ENCODE measurements around the gene DDHD1.
"Not testable (repeated sequence)": the region's sequence is repeated elsewhere in the genome, so short reads cannot be mapped to it uniquely, and the experiment has no call there.

DDHD1 gene

DNA sequence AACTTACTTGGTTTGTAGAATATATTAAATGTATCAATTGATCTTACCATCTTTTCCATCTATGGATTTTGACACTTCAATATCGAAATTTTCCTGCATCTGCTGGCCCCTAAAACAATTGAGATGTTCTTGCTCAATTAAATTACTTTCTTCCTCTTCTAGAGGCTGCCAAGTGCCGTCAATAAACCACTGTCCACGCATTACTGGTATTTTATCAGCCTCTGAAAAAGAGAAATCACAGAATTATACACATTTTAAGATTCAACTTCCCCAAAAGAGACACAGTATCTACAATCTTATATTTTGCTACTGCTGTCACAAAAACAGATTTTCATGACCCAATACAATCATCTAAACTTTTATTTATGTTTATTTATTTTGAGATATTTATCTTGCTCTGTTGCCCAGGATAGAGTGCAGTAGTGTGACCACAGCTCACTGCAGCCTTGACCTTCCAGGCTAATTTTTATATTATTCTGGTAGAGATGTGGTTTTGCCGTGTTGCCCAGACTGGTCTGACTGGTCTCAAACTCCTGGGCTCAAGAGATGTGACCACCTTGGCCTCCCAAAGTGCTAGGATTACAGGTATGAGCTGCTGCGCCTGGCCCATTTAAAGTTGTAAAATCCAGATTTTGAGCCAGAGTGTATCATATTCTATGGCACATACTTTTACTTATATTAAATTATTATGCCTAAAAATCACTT is 49.3 kb downstream of the DDHD1 start:
- no peak for DNase-seq

DNA sequence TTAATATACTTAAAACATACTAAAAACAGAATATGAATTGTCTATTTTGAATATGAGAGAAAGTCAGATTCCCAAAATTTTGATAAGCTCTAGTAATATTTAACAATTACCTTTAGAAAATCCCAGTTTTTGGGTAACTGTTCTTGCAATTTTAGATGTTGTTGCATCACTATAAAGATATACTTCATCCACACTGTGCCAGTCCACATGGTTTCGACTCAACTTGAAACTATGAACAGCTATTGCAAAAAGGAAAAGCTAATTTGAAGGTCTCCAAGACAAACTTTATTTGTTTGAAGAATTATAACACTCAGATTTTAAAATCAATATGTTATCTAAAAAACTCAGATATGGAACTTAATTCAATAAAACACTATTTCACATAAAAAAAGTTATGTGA is 59.9 kb downstream of the DDHD1 start:
- DNase-seq: no peak

DNA sequence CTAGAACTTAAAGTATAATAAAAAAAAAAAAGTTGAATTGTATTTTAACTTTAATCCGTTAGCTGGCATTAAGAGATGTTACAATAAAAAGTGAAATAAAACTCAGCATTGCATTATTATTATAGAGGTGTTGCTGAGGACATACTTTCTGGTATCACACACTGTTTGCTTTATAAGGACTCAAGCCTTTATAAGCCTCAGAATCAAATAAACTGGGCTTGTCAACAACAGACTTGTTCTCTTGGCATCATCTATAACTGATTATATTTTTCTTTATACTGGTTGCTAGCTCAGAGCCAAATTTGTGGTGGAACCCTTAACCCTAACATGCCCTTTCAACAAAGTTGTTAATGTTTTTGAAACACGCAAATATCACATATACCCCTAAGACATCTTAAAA is 62.3 kb downstream of the DDHD1 start:
- no peak for DNase-seq

DNA sequence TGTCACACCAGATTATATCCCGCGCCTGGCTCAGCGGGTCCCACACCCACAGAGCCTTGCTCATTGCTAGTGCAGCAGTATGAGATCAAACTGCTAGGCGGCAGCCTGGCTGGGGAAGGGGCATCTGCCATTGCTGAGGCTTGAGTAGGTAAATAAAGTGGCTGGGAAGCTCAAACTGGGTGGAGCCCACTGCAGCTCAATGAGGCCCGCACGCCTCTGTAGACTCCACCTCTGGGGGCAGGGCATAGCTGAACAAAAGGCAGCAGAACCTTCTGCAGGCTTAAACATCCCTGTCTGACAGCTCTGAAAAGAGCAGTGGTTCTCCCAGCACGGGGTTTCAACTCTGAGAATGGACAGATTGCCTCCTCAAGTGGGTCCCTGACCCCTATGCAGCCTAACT is 68.2 kb downstream of the DDHD1 start:
- not testable (repeated sequence) for DNase-seq

DNA sequence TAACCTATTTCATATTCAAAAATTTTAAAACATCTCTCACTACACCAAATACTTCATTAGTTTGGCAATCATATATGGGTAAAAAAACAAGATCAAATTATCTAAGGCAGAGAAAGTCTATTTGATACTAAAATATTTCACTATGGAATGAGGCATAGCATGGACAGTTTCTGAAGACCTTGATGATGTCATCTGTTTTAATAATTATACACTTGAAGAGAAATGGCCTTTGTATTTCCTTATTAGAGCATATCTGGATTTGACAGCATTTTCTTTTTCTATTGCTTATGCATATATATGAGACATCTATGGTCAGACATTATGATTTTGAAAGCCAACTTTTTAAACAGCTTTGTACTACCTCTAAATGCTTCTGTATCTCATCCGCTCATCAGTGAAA is 88.6 kb downstream of the DDHD1 start:
- no peak for DNase-seq

DNA sequence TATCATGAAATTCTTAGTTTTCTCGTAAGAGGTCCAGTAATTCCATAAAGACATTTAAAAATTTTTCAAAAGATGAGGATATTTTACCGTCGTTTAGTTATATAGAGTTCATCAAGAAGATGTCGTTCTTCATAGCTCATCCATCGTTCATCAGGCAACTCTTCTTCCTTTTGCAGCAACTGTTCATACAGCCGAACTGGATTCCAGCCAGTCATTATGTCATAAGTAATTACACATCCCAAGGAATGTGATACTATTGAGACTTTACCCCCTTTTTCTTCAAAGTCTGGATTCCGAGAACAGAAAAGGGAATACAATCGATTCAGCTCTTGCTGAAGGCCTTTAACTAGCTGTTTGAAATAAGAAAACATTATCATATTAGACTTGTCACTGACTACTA is 90.3 kb downstream of the DDHD1 start:
- no peak for DNase-seq

DNA sequence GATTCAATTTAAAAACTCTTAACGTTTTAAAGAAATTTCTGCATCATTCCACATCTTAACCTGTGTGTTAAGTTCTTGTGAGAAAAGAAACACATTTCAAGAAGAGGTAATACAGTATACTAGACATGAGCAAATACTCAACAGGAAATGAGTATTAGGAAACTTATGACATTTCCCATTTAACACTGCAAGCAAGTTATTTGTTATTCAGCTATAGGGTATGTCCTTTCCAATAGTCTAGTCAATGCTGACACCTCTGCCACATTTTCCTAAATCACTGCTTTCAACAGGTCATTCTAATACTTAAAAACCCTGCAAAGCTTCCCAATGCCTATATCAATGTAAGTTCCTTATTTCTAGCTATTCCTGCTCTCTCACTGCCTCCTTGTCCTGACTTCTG is 93.1 kb downstream of the DDHD1 start:
- no peak for DNase-seq

DNA sequence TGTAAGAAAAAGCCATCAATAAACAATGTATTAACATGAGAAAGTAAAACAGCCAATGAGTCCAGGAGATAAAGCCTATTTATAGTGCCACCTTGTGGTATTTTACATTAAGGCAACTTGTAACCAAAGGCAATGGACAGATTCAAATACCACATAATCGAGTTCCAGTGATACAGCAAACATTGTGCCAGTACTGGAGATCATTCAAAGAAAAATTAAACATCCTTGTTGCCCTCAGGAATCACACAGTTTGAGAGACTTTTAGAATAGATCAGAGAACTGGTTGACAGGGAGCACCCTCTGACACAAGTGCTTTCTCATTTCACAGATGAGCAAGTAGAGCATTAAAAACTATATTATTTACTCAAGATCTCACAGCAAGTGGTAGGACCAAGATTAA is 98.1 kb downstream of the DDHD1 start:
- no peak for DNase-seq

DNA sequence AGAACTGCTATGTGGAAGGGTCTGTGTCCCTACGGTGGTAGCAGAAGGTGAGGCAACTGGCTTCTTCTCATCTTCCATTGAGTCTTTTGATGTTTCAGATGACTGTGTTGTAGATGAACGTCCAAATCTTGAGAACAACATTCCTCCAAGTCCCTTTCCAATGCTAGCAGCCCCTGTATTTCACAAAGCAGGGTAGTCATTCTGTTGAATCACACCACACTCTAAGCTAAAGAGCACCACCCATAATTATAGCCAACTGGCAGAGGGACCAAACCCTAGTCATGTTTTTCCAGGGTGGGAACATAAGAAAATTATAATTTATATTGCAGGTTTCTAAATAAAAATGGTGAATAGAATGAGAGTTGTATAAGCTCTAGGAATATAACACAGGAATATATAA is 98.7 kb downstream of the DDHD1 start:
- DNase-seq: no peak

DNA sequence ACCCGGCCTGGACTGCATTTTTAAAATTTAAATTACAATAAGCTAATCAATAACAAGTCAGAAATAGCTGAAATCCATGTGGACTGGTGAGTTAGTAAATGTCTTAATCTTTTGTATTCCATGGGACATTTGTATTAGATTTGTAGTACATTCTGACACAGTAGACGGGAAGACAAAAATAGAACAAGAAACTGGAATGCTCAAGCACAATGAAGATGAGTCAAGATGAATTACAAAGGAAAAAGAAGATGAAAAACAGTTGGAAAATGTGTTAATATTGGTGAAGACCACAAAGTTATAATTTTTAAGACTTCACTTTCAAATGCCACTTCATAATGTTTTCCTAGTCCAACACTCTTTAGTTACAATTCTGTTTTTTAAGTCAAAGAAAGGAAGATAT is 104.5 kb downstream of the DDHD1 start:
- no peak for DNase-seq

DNA sequence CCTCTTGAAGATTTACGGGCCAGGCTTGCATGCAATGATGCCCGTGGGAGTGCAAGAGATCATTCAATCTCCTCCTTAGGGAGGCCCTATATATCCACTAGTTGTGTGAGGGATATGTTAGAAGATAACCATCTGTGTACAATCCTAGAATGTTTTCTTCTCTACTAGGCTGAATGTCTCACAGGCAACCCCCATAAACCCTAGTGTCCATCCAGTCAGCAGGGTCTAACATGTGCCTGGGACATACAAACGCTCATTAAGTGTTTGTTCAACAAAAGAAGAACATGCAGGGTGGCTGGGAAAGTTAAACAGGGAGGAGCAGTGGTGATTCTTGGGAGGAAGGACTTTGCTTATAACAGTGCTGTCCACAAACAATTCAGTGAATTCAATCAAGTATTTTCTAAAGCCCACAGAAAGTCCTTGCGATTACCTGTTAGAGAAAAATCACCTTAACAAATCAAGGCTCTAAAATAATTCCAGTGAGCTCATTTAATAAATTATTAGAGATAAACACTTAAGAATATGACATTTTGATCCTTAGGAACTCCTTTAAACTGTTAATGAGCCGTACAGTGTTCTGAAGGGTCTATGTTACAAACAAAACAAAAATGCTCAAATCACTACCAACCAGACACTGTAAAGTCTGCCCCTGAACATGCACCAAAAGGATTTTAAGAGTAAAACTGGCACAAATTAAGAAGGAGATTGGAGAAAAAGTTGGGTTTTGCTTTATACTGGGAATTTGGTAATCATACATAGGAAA is 105.6 kb downstream of the DDHD1 start:
- DNase-seq: no peak

DNA sequence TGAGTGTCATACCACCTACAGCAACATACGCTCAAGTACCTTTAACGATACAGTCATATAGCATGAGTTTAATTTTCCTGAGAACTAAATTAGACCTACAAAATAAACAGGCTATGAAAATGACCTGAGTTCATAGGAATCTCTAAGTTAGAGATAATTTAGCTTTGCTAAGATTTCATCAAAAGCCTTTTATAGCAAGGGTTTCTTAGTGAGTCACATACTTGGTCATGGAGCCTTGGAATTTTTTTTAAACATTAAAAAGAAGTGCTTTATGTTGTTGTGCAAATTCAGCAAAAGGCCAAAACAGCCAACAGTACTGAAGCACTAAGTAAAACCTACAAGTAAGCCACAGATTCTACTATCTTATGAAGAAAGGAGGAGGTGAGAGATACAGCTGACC is 108.6 kb downstream of the DDHD1 start:
- no peak for DNase-seq

DNA sequence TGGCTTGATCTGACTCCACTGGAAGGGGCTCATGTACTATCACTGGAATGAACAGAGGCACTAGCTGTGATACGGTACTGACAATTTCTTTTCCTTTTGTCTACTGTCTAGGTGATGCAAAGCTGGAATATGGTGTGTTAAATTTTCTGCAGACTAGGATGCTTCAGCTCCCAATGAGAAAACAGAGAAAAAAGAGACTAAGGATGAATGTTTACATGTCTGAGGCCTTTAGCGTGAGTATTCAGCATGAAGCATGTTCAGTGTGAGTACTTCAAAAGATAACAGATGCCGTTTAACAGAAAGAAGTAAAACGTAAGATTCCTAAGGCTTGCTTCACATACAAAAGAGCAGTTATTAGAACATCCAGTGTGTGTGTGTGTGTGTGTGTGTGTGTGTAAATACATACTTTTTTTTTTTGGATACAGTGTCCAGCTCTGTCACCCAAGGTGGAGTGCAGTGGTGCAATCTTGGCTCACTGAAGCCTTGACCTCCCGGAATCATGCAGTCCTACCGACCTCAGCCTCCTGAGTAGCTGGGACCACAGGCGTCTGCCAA is 110.0 kb downstream of the DDHD1 start:
- no peak for DNase-seq

DNA sequence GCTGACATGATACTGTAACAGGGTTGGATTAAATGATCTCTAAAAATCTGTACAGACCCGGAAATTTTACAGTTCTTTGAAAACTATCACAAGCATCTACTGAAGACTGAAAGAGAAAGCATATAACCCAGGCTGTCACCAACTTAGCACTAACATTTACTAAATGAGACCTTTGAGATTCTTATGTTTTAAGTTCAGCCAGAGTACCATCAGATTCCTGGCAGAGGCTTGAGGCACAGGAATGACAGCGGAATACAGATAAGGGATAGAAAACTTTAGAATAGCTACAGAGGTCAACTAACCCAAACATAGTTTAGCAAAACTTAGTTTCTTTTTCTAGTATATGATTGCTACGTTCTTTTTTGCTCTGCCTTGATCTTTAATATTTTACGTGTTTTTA is 110.6 kb downstream of the DDHD1 start:
- DNase-seq: no peak

DNA sequence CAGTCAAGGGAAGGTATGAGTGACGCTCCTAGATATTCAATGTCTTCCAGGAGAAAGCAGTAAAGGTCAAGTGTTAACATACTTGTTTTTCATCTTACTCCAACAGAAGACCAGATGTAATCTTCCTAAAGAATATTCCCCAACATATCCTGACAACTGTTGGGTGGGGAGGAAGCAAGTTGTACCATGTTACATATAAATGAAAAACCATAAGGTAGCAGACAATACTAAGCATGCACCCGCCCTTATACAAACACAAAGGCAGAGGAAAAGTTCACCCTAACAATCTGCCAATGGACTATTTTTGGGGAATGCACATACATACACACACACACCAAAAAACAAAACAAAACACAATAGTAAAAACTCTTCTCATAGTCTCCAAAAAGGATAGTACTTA is 112.1 kb downstream of the DDHD1 start:
- no peak for DNase-seq

DNA sequence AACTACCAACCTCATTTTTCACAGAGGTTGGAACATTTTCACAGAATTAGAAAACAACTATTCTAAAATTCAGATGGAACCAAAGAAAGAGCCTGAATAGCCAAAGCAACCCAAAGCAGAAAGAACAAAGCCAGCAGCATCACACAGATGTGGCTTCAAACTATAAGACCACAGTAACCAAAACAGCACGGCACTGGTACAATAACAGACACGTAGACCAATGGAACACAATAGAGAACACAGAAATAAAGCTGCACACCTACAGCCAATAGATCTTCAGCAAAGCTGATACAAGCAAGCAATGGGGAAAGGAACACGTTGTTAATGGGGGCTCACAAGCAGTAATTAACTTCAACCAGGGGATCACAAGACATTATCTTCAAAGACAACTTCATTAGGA is 114.5 kb downstream of the DDHD1 start:
- no peak for DNase-seq

DNA sequence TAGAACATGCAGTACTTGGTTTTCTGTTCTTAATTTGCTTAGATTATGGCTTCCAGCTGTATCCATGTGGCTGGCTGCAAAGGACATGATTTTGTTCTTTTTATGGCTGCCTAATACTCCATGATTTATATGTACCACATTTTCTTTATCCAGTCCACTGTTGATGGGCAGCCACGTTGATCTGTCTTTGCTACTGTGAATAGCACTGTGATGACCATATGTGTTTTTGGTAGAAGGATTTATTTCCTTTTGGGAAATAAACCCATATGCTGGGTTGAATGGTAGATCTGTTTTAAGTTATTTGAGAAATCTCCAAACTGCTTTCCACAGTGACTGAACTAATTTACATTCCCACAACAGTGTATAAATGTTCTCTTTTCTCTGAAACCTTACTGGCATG is 116.1 kb downstream of the DDHD1 start:
- no peak for DNase-seq

DNA sequence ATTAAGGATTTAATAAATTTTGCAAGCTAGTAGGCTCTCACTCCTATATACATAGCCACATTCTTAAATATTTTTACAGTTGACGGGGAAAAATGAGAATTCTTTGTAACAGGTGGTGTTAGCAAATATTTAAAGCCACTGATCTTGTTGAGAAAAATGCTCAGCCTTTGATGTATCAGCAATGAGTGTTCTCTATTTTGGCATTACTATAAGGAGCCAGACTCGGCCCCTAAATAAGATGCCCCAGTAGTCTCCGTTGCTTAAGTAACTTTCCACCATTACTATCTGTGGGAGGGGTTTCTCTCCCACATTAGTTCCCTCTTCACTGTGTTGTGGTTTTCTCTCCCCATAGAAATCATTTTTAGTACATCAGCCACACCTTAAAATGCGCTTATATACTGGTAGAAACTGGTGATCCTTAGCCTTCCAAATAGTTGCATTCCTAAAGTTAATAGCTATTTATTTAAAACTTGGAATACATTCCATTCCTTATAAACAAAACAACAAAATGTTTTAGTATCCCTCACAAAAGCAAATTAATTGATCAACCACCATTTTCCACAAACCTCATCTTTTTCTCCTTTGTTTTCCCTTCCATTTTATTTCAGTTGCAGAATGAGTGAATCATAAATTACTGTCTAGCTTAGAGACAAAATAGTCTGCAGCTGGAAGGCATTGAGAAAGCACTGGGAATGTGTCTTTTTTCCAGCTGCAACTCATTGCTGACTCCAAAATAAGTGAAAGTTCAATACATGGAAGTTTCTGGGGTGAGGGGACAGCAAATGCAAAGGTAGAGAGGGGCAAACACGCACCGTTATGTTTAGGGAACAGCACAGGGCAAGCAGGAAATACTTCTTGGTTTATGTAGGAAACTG is 117.5 kb downstream of the DDHD1 start:
- no peak for DNase-seq

DNA sequence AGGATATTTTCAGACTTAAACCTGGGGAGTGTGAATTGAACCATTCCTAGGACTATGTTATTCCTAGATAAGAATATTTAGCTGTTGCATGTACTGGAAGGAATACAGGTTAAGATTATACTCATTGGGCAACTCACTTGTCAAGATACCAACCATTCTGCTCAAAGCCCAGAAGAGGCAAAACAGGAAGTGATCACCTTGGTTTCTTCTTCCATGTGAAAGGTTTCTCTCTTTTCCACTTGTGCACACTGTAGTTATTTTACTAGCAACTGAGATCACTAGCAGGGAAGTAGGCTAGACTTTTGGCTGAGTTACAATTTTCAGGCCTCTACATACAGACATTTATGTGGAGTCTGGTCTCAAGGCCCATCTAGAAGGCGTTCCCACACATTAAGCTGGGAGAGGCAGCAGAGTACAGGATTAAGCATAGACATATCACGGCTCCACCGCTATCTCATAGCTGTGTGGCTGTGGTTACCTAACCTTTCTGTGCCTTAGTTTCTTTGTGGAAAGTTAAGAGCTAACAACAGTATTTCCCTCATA is 118.4 kb downstream of the DDHD1 start:
- DNase-seq: no peak

DNA sequence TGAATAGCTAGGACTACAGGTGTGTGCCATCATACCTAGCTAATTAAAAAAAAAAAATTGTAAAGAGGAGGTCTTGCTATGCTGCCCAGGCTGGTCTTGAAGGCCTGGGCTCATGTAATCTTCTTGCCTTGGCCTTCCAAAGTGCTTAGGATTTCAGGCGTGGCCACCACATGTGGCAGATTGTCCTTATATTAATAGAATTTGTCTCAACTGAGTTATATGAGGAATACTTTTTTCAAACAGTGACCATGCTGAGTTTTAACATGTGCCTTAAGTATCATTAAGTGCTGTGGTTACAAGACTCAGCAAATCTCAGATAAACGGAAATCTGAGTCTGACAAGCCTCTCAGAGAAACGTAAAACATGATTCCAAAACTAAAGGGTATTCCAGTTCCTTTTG is 119.1 kb downstream of the DDHD1 start:
- no peak for DNase-seq

DNA sequence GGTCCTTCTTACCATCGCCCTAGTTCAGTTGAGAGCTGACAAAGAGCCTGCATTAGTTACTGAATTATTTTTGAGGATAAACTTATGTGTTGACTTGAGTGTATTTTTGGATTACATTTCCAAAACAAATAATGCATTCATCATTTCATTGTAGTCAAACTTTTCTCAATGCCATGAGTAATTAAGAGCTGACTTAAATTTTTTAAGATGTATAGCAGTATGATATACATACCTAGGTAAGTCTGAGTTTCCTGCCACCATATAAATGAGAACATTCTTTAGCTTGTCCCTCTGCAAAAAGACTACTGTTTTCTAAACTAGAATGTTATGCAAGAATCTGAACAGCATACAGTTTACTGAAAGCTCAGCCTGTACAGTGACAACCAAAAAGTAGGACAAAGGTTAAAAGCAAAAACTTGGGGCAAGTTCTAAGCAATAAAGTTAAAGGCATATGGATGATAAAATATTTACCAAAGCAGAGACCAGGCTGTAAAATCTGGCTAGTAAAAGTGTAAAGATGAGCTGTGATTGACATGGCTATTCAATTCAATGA is 120.2 kb downstream of the DDHD1 start:
- DNase-seq: no peak

DNA sequence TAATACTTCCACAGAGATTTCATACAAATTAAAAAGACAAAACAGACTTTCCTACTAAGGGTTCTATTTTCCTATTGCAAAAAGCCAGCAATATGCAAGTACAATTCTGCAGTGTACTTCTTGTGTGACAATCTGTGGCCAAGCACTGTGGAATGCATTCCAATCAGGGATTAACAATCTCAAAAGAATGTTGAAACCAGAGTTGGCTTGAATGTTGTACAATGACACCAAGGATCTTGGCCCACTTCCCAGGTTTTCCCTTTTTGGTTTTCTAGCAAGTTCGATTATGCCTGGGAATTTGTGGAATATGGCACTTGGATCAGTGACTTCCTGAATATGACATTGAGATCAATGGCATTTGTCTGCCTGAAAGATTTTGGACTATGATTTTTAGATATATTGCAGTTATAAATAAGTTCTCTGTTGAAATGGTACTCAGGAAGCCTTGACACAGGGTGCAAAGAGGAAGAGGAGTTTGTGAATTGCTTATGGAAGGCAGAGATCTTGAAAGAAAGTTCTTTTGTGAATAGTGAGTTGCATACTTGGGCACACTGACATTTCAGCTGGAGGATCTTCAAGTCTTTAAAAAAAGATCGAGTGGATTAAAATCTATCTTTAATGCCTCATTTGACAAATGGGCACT is 120.8 kb downstream of the DDHD1 start:
- no peak for DNase-seq
